Breast epithelium (tissue), 3 donors: ENCODE results near the gene DPP3.

Experiments
- CTCF ChIP-seq, 3 donors: fragments of 450-650 bp; IDR thresholded peaks; one replicate each; pipeline ENCODE4 v1.5.1; 2016 to 2017; ENCODE audit warnings: antibody characterized with exemption in 3 of 3, mild to moderate bottlenecking in 3 of 3, moderate library complexity in 3 of 3
- POLR2A ChIP-seq: fragments of 450-650 bp; IDR thresholded peaks from one replicate; pipeline ENCODE4 v1.6.1; 2016; ENCODE audit warnings: antibody characterized with exemption, mild to moderate bottlenecking, moderate library complexity

GRCh38 chr11:66489636-66490035 lies 9.4 kb downstream of the DPP3 start:
- TF ChIP-seq CTCF (IDR thresholded peaks at IDR 0.05): no peak
- no peak for TF ChIP-seq POLR2A
